HG03064 (cell line): Measurements from ENCODE around the gene LRRC7.

ENCODE experiments used
- ATAC-seq: cut with Tn5 transposase; IDR thresholded peaks from one replicate; pipeline ENCODE4 v1.9.1; 2021; ENCODE audit warnings: low read depth; ENCODE audit not compliant: unreplicated experiment

LRRC7 gene

GRCh38 chr1:69585666-69586065 lies 17.9 kb downstream of the LRRC7 start:
- no peak for ATAC-seq

- ATAC-seq = no peak
These were observed 19.7 kb downstream of the LRRC7 start for GRCh38 chr1:69587391-69587790.

GRCh38 chr1:69589799-69590198 lies 22.1 kb downstream of the LRRC7 start:
- ATAC-seq = no peak

GRCh38 chr1:69592341-69592740 lies 24.6 kb downstream of the LRRC7 start:
- no peak for ATAC-seq

- ATAC-seq = no peak
These were observed 27.8 kb downstream of the LRRC7 start for GRCh38 chr1:69595486-69595885.

- no peak for ATAC-seq
These were observed 43.6 kb downstream of the LRRC7 start for GRCh38 chr1:69611316-69611715.

- ATAC-seq = no peak
These were observed 45.7 kb downstream of the LRRC7 start for GRCh38 chr1:69613414-69613813.

GRCh38 chr1:69638673-69639072 lies 71.0 kb downstream of the LRRC7 start:
- ATAC-seq = no peak

GRCh38 chr1:69639159-69639558 lies 71.4 kb downstream of the LRRC7 start:
- ATAC-seq = no peak

GRCh38 chr1:69643266-69643665 lies 75.5 kb downstream of the LRRC7 start:
- ATAC-seq = no peak

GRCh38 chr1:69645477-69645876 lies 77.8 kb downstream of the LRRC7 start:
- ATAC-seq = no peak

GRCh38 chr1:69648486-69648885 lies 80.8 kb downstream of the LRRC7 start:
- no peak for ATAC-seq

- ATAC-seq = no peak
These were observed 81.8 kb downstream of the LRRC7 start for GRCh38 chr1:69649383-69649990.

GRCh38 chr1:69650779-69651178 lies 83.1 kb downstream of the LRRC7 start:
- no peak for ATAC-seq

GRCh38 chr1:69651656-69652055 lies 83.9 kb downstream of the LRRC7 start:
- ATAC-seq = no peak

GRCh38 chr1:69657971-69658370 lies 90.2 kb downstream of the LRRC7 start:
- no peak for ATAC-seq

- ATAC-seq = no peak
These were observed 94.0 kb downstream of the LRRC7 start for GRCh38 chr1:69661686-69662085.

- no peak for ATAC-seq
These were observed 94.6 kb downstream of the LRRC7 start for GRCh38 chr1:69662321-69662720.

GRCh38 chr1:69671363-69672010 lies 103.8 kb downstream of the LRRC7 start:
- no peak for ATAC-seq

GRCh38 chr1:69673321-69673720 lies 105.6 kb downstream of the LRRC7 start:
- ATAC-seq = no peak

- ATAC-seq = no peak
These were observed 112.2 kb downstream of the LRRC7 start for GRCh38 chr1:69679965-69680364.

GRCh38 chr1:69686367-69686984 lies 118.8 kb downstream of the LRRC7 start:
- ATAC-seq = no peak
